ENCODE results near the gene KLHL10. TPM values are rescaled to one million over a fixed set of nuclear protein-coding genes. Genes with fewer than 3 reads are reported as not detected.

The KLHL10 gene
- total and polyA plus RNA-seq, 9 of the 15 experiments (the other 6 are each of a cell fraction or from before 2014, with no cell fraction given) = 0.06 to 0.56 (median 0.12) TPM; not detected in 5

GRCh38 chr17:41793784-41794539 lies 43.7 kb upstream of the KLHL10 start (continued):
- TF ChIP-seq MAX (CRISPR knock-in tag; IDR thresholded peaks at IDR 0.05) (no peak), XRCC4 (IDR thresholded peaks at IDR 0.05; ENCODE audit: extremely low read depth, insufficient read depth, insufficient read length) (no peak), DDX20 (tag; IDR thresholded peaks at IDR 0.05; ENCODE audit: low read depth) (no peak), BRF2 (IDR thresholded peaks at IDR 0.05; ENCODE audit: borderline replicate concordance, insufficient read depth, insufficient read length) (no peak), ETV5 (CRISPR knock-in tag; IDR thresholded peaks at IDR 0.05; ENCODE audit: low read depth) (no peak), ZNF24 (IDR thresholded peaks at IDR 0.05) (no peak), PYGO2 (tag; IDR thresholded peaks at IDR 0.05) (no peak), ZNF431 (CRISPR knock-in tag; IDR thresholded peaks at IDR 0.05) (no peak), CHAMP1 (IDR thresholded peaks at IDR 0.05) (no peak), HMGN3 (IDR thresholded peaks at IDR 0.05; ENCODE audit: borderline replicate concordance, extremely low read depth, insufficient read length, low read depth, low read length) (no peak), POLR2B (IDR thresholded peaks at IDR 0.05; ENCODE audit: low read depth, partially characterized antibody) (no peak), EP300 (IDR thresholded peaks at IDR 0.05; ENCODE audit: low read length) (no peak), KDM1A (IDR thresholded peaks at IDR 0.05) (peak in 1 of 2 experiments; percentile 55; a peak in 1 of 4 replicates), YBX1 (IDR thresholded peaks at IDR 0.05) (no peak), MTA2 (IDR thresholded peaks at IDR 0.05; ENCODE audit: low read depth) (no peak), SUPT5H (IDR thresholded peaks at IDR 0.05) (no peak), ZNF444 (CRISPR knock-in tag; IDR thresholded peaks at IDR 0.05) (peak; percentile 78; the same call in 1 of the 2 replicates), ERF (CRISPR knock-in tag; IDR thresholded peaks at IDR 0.05) (no peak), ZFP36 (IDR thresholded peaks at IDR 0.05; ENCODE audit: low read depth, low read length, partially characterized antibody) (no peak), THAP12 (CRISPR knock-in tag; IDR thresholded peaks at IDR 0.05) (no peak), FOXK1 (CRISPR knock-in tag; IDR thresholded peaks at IDR 0.05; ENCODE audit: borderline replicate concordance) (no peak), SAFB (IDR thresholded peaks at IDR 0.05; ENCODE audit: borderline replicate concordance, low read depth, low read length) (no peak), BCOR (IDR thresholded peaks at IDR 0.05) (no peak)

Data from K562 (cell line).